ENCODE measurements around the gene SGCA. TPM values are rescaled to one million over a fixed set of nuclear protein-coding genes. Genes with fewer than 3 reads are reported as not detected.

Gene SGCA
- total RNA-seq, 2 experiments from 2014 or later: 0.34 TPM; not detected in 1

GRCh38 chr17:50191359-50192143, 25.7 kb downstream of the SGCA start:
- ATAC-seq (no peak), DNase-seq (no peak)
- no peak for TF ChIP-seq CTCF (IDR thresholded peaks at IDR 0.05)
- CTCF ChIA-PET: interaction anchor here (1.0 to 1.5 kb wide), 2 partner anchors 9 to 10 kb away, joined by 4 read pairs; partner anchors contain the start of gene COL1A1
- Mint-ChIP-seq H3K4me3 (no peak overlapping the region), H3K27ac (no peak overlapping the region), H3K27me3 (no peaks in the 10 kb centered on the region), H3K36me3 (ENCODE audit: low read depth) (no peaks in the 10 kb centered on the region), H3K9me3 (no peaks in the 10 kb centered on the region), H3K4me1 (ENCODE audit: low read depth) (peaks cover 2% of the 10 kb centered on the region)
- intact Hi-C loops (cut with micrococcal nuclease): no loop called here
- POLR2A ChIA-PET: no interaction called here

GRCh38 chr17:50192144-50192617, 26.4 kb downstream of the SGCA start:
- H3K4me3 Mint-ChIP-seq: no peak overlapping the region
- no peaks in the 10 kb centered on the region for H3K36me3 Mint-ChIP-seq (ENCODE audit: low read depth)
- intact Hi-C loops (cut with micrococcal nuclease): no loop called here
- no peak for TF ChIP-seq CTCF (IDR thresholded peaks at IDR 0.05)
- no peak for ATAC-seq
- POLR2A ChIA-PET: no interaction called here
- H3K27ac Mint-ChIP-seq: no peak overlapping the region
- H3K4me1 Mint-ChIP-seq (ENCODE audit: low read depth): peaks cover 2% of the 10 kb centered on the region
- no peak for DNase-seq
- no peaks in the 10 kb centered on the region for H3K9me3 Mint-ChIP-seq
- no peaks in the 10 kb centered on the region for H3K27me3 Mint-ChIP-seq
- CTCF ChIA-PET: interaction anchor here (1.5 kb wide), 1 partner anchor 10 kb away, joined by 4 read pairs; the partner anchor contains the start of gene COL1A1

- no peaks in the 10 kb centered on the region for H3K27me3 Mint-ChIP-seq
- intact Hi-C loops (cut with micrococcal nuclease): no loop called here
- H3K4me1 Mint-ChIP-seq (ENCODE audit: low read depth): peaks cover 2% of the 10 kb centered on the region
- POLR2A ChIA-PET: no interaction called here
- no peaks in the 10 kb centered on the region for H3K36me3 Mint-ChIP-seq (ENCODE audit: low read depth)
- CTCF ChIA-PET: interaction anchor here (1.5 kb wide), 1 partner anchor 9 kb away, joined by 4 read pairs; the partner anchor contains the start of gene COL1A1
- no peak for ATAC-seq
- no peak overlapping the region for H3K27ac Mint-ChIP-seq
- no peak for TF ChIP-seq CTCF (IDR thresholded peaks at IDR 0.05)
- no peak for DNase-seq
- H3K4me3 Mint-ChIP-seq: no peak overlapping the region
- H3K9me3 Mint-ChIP-seq: no peaks in the 10 kb centered on the region
Measured at GRCh38 chr17:50192618-50193291, 26.9 kb downstream of the SGCA start.

GRCh38 chr17:50194140-50194933, 28.5 kb downstream of the SGCA start:
- Mint-ChIP-seq H3K4me1 (ENCODE audit: low read depth) (peaks cover 8% of the 10 kb centered on the region), H3K9me3 (no peaks in the 10 kb centered on the region), H3K4me3 (no peak overlapping the region), H3K27ac (no peak overlapping the region), H3K27me3 (peaks cover 8% of the 10 kb centered on the region), H3K36me3 (ENCODE audit: low read depth) (no peaks in the 10 kb centered on the region)
- no peak for DNase-seq
- ChIA-PET POLR2A (no interaction called here), CTCF (interaction anchor here (0.6 kb wide), 1 partner anchor 25 kb away, joined by 3 read pairs; no protein-coding TSS in a partner anchor)
- no peak for ATAC-seq
- intact Hi-C loops (cut with micrococcal nuclease): no loop called here
- no peak for TF ChIP-seq CTCF (IDR thresholded peaks at IDR 0.05)
